ENCODE results near the gene OLFML1.

Gene OLFML1

DNA sequence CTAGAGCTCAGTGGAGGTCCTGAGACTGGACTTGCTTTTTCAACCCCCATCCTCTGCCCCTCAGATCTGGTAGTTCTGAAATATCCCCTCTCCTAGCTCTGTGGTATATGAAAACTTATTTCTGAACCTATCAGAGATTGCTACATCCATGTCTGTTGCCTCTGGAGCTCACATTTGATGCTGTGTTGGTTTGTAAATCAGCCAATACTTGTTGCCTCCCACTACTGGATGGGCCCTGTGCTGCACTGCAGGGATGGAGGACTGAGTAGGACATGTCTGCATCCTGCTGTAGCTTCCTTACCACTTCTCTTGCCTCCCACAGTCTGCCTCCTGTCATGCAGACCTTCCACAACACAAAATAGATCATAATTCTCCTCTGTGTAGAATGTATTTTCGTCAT lies 5.2 kb downstream of the OLFML1 start:
- no peaks in the 10 kb centered on the region for H3K36me3 ChIP-seq (ENCODE audit: control insufficient read depth in 1 of 2, insufficient read depth in 2 of 2, low read length in 2 of 2)
- no peaks in the 10 kb centered on the region for H3K27me3 ChIP-seq (ENCODE audit: control insufficient read depth in 1 of 2, insufficient read depth in 2 of 2, low read length in 2 of 2)
- no peak overlapping the region for H3K9ac ChIP-seq (ENCODE audit: low read depth in 1 of 2, low read length in 2 of 2)
- peaks cover 6 to 14% of the 10 kb centered on the region in 2 donors for H3K4me1 ChIP-seq (ENCODE audit: control insufficient read depth in 1 of 2, insufficient read depth in 2 of 2, low read length in 2 of 2)
- H3K4me3 ChIP-seq (ENCODE audit: low read depth in 1 of 2, low read length in 2 of 2) = no peak overlapping the region
- no peaks in the 10 kb centered on the region for H3K9me3 ChIP-seq (ENCODE audit: control insufficient read depth in 1 of 2, low read length in 2 of 2)
- H3K27ac ChIP-seq (ENCODE audit: low read depth, low read length) = no peak overlapping the region

DNA sequence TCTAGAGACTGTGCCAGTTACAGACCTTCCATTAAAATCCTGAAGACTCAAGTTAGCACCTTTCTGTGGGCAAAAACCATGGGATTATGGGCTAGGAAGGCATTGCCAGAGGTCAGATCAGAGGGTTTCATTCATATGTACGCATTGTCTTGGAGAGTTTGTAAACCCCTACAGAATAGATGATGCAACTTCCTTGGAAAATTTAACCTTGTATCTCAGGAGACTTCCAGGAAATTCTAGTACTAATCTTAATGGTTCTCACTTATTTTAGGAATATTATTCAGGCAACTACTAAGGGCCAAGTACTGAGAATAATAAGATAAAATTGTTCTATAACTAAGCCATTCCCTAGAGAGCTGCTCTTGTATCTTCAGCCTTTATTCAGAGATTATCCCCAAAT lies 6.9 kb downstream of the OLFML1 start:
- Histone ChIP-seq H3K36me3 (ENCODE audit: control insufficient read depth in 1 of 2, insufficient read depth in 2 of 2, low read length in 2 of 2) (no peaks in the 10 kb centered on the region), H3K9ac (ENCODE audit: low read depth in 1 of 2, low read length in 2 of 2) (no peak overlapping the region), H3K4me3 (ENCODE audit: low read depth in 1 of 2, low read length in 2 of 2) (no peak overlapping the region), H3K27me3 (ENCODE audit: control insufficient read depth in 1 of 2, insufficient read depth in 2 of 2, low read length in 2 of 2) (no peaks in the 10 kb centered on the region), H3K4me1 (ENCODE audit: control insufficient read depth in 1 of 2, insufficient read depth in 2 of 2, low read length in 2 of 2) (peaks cover 14 to 19% of the 10 kb centered on the region in 2 donors), H3K9me3 (ENCODE audit: control insufficient read depth in 1 of 2, low read length in 2 of 2) (no peaks in the 10 kb centered on the region), H3K27ac (ENCODE audit: low read depth, low read length) (no peak overlapping the region)

DNA sequence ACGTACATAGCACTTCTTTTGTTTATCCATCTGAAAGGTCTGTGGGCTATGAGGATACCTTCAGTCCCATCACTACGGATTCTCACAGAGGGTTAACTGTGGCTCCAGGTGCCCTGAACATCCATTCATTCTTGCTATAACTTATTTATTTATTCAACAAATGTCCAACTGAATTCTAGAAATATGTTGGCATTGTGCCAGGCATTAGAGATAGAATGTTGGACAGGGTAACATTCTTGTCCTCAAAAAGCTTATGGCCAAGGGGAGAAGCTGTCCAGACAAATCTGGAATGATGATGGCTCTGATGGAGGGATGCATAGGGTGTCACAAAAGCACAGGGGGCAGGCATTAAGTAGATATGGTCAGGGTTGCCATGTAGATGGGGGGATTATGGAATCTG lies 8.4 kb downstream of the OLFML1 start:
- Histone ChIP-seq H3K36me3 (ENCODE audit: control insufficient read depth in 1 of 2, insufficient read depth in 2 of 2, low read length in 2 of 2) (no peaks in the 10 kb centered on the region), H3K9me3 (ENCODE audit: control insufficient read depth in 1 of 2, low read length in 2 of 2) (no peaks in the 10 kb centered on the region), H3K27ac (ENCODE audit: low read depth, low read length) (no peak overlapping the region), H3K4me1 (ENCODE audit: control insufficient read depth in 1 of 2, insufficient read depth in 2 of 2, low read length in 2 of 2) (peaks cover 17 to 19% of the 10 kb centered on the region in 2 donors), H3K4me3 (ENCODE audit: low read depth in 1 of 2, low read length in 2 of 2) (no peak overlapping the region), H3K27me3 (ENCODE audit: control insufficient read depth in 1 of 2, insufficient read depth in 2 of 2, low read length in 2 of 2) (no peaks in the 10 kb centered on the region), H3K9ac (ENCODE audit: low read depth in 1 of 2, low read length in 2 of 2) (no peak overlapping the region)

DNA sequence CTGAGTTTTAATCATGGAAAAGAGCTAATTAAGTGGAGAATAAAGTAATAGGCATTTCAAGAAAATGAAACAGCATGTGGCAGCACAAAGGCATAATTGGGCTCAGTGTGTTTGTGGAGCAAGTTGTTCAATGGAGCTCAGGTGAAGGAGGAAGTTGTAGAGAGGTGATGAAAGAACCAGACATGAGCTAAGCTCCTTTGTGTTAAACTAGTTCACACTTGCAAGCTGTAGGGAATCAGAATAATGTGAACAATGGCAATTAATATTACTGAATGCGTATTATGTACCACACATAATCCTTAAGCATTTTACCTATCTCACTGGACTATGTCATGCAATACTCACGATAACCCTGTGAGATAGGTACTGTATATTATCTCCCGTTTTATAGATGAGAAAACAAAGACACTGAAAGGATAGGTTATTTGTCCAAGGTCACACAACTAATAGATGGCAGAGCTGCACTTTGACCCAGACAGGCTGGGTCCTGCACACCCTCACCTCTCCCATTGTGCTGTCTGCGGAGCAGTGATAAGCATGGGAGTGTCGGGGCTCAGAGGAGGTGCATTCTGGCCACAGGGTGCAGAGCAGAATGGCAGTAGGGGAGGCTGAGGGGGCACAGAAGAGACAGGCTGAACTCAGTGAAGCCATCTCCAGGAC lies 8.9 kb downstream of the OLFML1 start:
- Histone ChIP-seq H3K4me3 (ENCODE audit: low read depth in 1 of 2, low read length in 2 of 2) (no peak overlapping the region), H3K9ac (ENCODE audit: low read depth in 1 of 2, low read length in 2 of 2) (no peak overlapping the region), H3K4me1 (ENCODE audit: control insufficient read depth in 1 of 2, insufficient read depth in 2 of 2, low read length in 2 of 2) (peaks cover 17 to 19% of the 10 kb centered on the region in 2 donors), H3K27ac (ENCODE audit: low read depth, low read length) (no peak overlapping the region), H3K36me3 (ENCODE audit: control insufficient read depth in 1 of 2, insufficient read depth in 2 of 2, low read length in 2 of 2) (no peaks in the 10 kb centered on the region), H3K9me3 (ENCODE audit: control insufficient read depth in 1 of 2, low read length in 2 of 2) (no peaks in the 10 kb centered on the region), H3K27me3 (ENCODE audit: control insufficient read depth in 1 of 2, insufficient read depth in 2 of 2, low read length in 2 of 2) (no peaks in the 10 kb centered on the region)

DNA sequence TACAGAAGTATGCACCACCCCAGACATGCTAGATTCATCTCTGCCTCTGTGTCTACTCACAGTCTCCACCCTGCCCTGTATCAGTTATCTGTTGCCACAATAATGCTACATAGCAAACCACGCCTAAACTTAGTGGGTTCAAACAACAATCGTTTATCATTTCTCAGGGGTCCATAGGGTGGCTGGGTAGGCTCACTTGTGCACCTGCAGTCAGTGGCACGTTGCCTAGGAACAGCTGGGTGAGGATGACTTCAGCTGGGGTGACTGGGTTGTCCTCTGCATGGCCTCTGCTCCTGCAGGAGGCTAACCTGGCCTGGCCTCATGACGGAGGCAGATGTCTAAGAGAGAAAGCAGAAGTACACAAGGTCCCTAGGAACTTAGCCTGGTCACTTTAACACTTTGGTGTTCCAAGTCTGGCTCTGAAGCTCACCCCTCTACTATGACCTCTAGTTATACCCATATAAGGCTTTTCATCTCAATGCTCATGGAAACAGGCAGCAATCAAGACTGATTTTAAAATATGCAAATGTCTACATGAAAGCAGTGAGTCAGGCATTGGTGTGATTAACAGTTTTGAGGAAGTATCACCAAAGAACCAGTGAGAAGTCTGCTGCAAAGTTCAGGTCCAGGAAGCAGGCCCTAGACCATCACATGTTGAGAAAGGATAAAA lies 10.7 kb downstream of the OLFML1 start:
- Histone ChIP-seq H3K36me3 (ENCODE audit: control insufficient read depth in 1 of 2, insufficient read depth in 2 of 2, low read length in 2 of 2) (no peaks in the 10 kb centered on the region), H3K27me3 (ENCODE audit: control insufficient read depth in 1 of 2, insufficient read depth in 2 of 2, low read length in 2 of 2) (no peaks in the 10 kb centered on the region), H3K27ac (ENCODE audit: low read depth, low read length) (no peak overlapping the region), H3K4me3 (ENCODE audit: low read depth in 1 of 2, low read length in 2 of 2) (no peak overlapping the region), H3K9me3 (ENCODE audit: control insufficient read depth in 1 of 2, low read length in 2 of 2) (no peaks in the 10 kb centered on the region), H3K4me1 (ENCODE audit: control insufficient read depth in 1 of 2, insufficient read depth in 2 of 2, low read length in 2 of 2) (peaks cover 17 to 19% of the 10 kb centered on the region in 2 donors), H3K9ac (ENCODE audit: low read depth in 1 of 2, low read length in 2 of 2) (no peak overlapping the region)

DNA sequence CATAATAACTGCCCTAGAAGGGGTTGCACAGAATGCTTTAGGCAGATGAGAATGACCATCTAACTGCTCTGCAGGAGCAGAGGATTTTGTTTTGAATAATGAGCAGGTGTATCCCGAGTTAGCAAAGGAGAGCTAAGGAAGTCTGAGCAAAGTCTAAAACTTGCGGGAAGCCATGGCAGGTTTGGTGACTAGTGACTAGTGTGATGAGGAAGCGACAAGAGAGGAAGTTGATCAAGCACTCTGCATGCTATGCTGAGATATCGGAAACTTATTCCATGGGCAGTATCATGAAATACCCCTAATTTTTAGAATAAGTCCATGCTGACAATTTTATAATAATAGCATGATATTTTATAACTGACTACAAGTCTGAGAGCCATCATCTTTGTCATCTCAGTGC lies 12.9 kb downstream of the OLFML1 start:
- Histone ChIP-seq H3K9ac (ENCODE audit: low read depth in 1 of 2, low read length in 2 of 2) (no peak overlapping the region), H3K27ac (ENCODE audit: low read depth, low read length) (no peak overlapping the region), H3K36me3 (ENCODE audit: control insufficient read depth in 1 of 2, insufficient read depth in 2 of 2, low read length in 2 of 2) (no peaks in the 10 kb centered on the region), H3K4me1 (ENCODE audit: control insufficient read depth in 1 of 2, insufficient read depth in 2 of 2, low read length in 2 of 2) (peaks cover 17 to 19% of the 10 kb centered on the region in 2 donors), H3K4me3 (ENCODE audit: low read depth in 1 of 2, low read length in 2 of 2) (no peak overlapping the region), H3K27me3 (ENCODE audit: control insufficient read depth in 1 of 2, insufficient read depth in 2 of 2, low read length in 2 of 2) (no peaks in the 10 kb centered on the region), H3K9me3 (ENCODE audit: control insufficient read depth in 1 of 2, low read length in 2 of 2) (no peaks in the 10 kb centered on the region)

DNA sequence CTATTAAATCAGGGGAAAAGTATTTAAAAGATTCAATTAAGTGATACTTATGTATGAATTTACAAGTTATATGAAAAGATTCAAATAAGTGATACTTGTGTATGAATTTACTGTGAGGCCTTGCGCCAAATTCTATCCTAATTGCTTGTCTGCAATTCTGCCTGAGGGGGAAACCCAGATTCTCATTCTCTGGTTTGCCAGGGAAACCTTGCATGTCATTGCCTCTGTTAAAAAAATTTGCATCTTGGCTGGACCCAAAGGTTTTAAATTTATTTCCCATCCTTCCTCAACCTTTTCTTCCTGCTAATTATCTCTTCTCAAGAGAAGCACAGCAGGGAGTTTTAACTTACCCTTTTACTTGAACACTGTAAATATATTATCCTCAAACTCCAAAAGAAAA lies 13.8 kb downstream of the OLFML1 start:
- no peak overlapping the region for H3K9ac ChIP-seq (ENCODE audit: low read depth in 1 of 2, low read length in 2 of 2)
- no peaks in the 10 kb centered on the region for H3K36me3 ChIP-seq (ENCODE audit: control insufficient read depth in 1 of 2, insufficient read depth in 2 of 2, low read length in 2 of 2)
- no peaks in the 10 kb centered on the region for H3K27me3 ChIP-seq (ENCODE audit: control insufficient read depth in 1 of 2, insufficient read depth in 2 of 2, low read length in 2 of 2)
- H3K4me3 ChIP-seq (ENCODE audit: low read depth in 1 of 2, low read length in 2 of 2) = no peak overlapping the region
- peaks cover 12 to 17% of the 10 kb centered on the region in 2 donors for H3K4me1 ChIP-seq (ENCODE audit: control insufficient read depth in 1 of 2, insufficient read depth in 2 of 2, low read length in 2 of 2)
- H3K9me3 ChIP-seq (ENCODE audit: control insufficient read depth in 1 of 2, low read length in 2 of 2) = no peaks in the 10 kb centered on the region
- H3K27ac ChIP-seq (ENCODE audit: low read depth, low read length) = no peak overlapping the region

DNA sequence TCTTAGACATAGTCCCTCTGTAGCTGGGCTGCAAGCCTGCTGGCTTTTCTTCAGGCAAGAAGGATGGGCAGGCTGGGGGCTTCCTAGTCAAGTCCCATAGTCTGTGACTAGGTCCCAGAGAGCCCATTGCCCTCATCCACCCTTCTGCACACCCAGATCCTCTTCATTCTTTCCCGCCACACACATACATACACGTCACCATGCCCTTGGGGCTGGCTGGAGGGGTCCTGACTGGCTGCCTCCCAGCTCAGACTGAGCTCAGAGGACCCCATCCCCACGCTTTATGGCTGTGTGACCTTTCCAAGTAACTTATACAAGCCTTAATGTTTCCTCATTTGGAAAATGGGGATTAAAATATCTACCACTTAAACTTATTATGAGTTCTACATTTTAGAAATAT lies 14.9 kb downstream of the OLFML1 start:
- H3K36me3 ChIP-seq (ENCODE audit: control insufficient read depth in 1 of 2, insufficient read depth in 2 of 2, low read length in 2 of 2) = no peaks in the 10 kb centered on the region
- H3K4me3 ChIP-seq (ENCODE audit: low read depth in 1 of 2, low read length in 2 of 2) = no peak overlapping the region
- no peaks in the 10 kb centered on the region for H3K27me3 ChIP-seq (ENCODE audit: control insufficient read depth in 1 of 2, insufficient read depth in 2 of 2, low read length in 2 of 2)
- peaks cover 5 to 12% of the 10 kb centered on the region in 2 donors for H3K4me1 ChIP-seq (ENCODE audit: control insufficient read depth in 1 of 2, insufficient read depth in 2 of 2, low read length in 2 of 2)
- no peak overlapping the region for H3K27ac ChIP-seq (ENCODE audit: low read depth, low read length)
- H3K9ac ChIP-seq (ENCODE audit: low read depth in 1 of 2, low read length in 2 of 2) = no peak overlapping the region
- H3K9me3 ChIP-seq (ENCODE audit: control insufficient read depth in 1 of 2, low read length in 2 of 2) = no peaks in the 10 kb centered on the region

DNA sequence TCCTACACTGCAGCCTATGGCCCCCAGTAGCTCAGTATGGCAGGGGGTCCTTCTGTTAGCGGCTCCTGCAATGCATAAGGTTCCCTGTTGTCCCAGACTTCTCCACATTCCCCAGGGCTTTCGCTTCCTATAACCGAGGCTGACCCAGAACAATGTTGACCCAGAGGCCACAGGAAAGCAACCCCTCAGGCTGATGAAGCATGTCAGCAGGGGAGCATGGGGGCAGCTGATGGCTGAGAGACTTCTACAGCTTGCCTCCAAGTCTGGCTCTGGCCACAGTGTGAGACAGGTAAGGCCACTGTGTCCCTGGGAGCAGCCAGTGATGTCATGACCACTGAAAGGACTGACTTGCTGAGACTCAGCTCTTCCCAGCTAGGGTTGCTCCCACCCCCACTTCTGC lies 15.9 kb downstream of the OLFML1 start:
- peaks cover 0 to 3% of the 10 kb centered on the region in 2 donors for H3K4me1 ChIP-seq (ENCODE audit: control insufficient read depth in 1 of 2, insufficient read depth in 2 of 2, low read length in 2 of 2)

DNA sequence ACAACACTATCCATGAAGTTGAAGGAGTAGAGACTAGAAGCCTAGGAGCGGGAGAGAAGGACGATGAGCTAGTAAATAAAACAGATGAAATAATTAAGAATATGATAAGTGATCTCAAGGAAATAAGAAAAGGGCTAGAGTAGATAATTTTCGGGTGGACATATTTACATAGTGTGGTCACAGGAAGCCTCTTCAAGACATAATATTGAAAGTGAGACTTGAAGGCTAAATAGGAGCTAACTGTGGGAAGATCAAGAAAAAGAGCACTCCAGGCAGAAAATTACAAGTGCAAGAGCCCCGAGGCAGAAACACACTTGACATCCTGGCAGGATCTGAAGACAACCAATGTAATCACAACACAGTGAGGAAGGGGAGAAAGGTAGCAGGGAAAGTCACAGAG lies 16.6 kb downstream of the OLFML1 start:
- Histone ChIP-seq H3K36me3 (ENCODE audit: control insufficient read depth in 1 of 2, insufficient read depth in 2 of 2, low read length in 2 of 2) (no peaks in the 10 kb centered on the region), H3K4me3 (ENCODE audit: low read depth in 1 of 2, low read length in 2 of 2) (no peak overlapping the region), H3K9ac (ENCODE audit: low read depth in 1 of 2, low read length in 2 of 2) (no peak overlapping the region), H3K27ac (ENCODE audit: low read depth, low read length) (no peak overlapping the region), H3K9me3 (ENCODE audit: control insufficient read depth in 1 of 2, low read length in 2 of 2) (no peaks in the 10 kb centered on the region), H3K4me1 (ENCODE audit: control insufficient read depth in 1 of 2, insufficient read depth in 2 of 2, low read length in 2 of 2) (peaks cover 0 to 3% of the 10 kb centered on the region in 2 donors), H3K27me3 (ENCODE audit: control insufficient read depth in 1 of 2, insufficient read depth in 2 of 2, low read length in 2 of 2) (no peaks in the 10 kb centered on the region)

More for the DNA sequence above, 15.9 kb downstream of the OLFML1 start:
- H3K36me3 ChIP-seq (ENCODE audit: control insufficient read depth in 1 of 2, insufficient read depth in 2 of 2, low read length in 2 of 2) = no peaks in the 10 kb centered on the region
- no peak overlapping the region for H3K9ac ChIP-seq (ENCODE audit: low read depth in 1 of 2, low read length in 2 of 2)
- no peak overlapping the region for H3K27ac ChIP-seq (ENCODE audit: low read depth, low read length)
- H3K9me3 ChIP-seq (ENCODE audit: control insufficient read depth in 1 of 2, low read length in 2 of 2) = no peaks in the 10 kb centered on the region
- H3K27me3 ChIP-seq (ENCODE audit: control insufficient read depth in 1 of 2, insufficient read depth in 2 of 2, low read length in 2 of 2) = no peaks in the 10 kb centered on the region
- no peak overlapping the region for H3K4me3 ChIP-seq (ENCODE audit: low read depth in 1 of 2, low read length in 2 of 2)

Measured in duodenal mucosa (tissue), 2 donors.